OCI-LY3 (cell line): Measurements from ENCODE around the gene NQO2.
"Not testable (repeated sequence)": the region's sequence is repeated elsewhere in the genome, so short reads cannot be mapped to it uniquely, and the experiment has no call there.

Source experiments
- EZH2phosphoT487 ChIP-seq: fragments of 200-600 bp; shearing (Covaris generic); IDR thresholded peaks from 2 replicates; pipeline ENCODE4 v1.6.1; 2018; ENCODE audit warnings: antibody characterized with exemption, mixed run types, low read depth
- TF ChIP-seq, protein P1 (sequence below): fragments of 200-600, 300-600 bp; sonication (generic); IDR thresholded peaks from 2 replicates; pipeline ENCODE4 v1.5.1; 2014; ENCODE audit warnings: antibody characterized with exemption, low read length, low read depth

DNA sequence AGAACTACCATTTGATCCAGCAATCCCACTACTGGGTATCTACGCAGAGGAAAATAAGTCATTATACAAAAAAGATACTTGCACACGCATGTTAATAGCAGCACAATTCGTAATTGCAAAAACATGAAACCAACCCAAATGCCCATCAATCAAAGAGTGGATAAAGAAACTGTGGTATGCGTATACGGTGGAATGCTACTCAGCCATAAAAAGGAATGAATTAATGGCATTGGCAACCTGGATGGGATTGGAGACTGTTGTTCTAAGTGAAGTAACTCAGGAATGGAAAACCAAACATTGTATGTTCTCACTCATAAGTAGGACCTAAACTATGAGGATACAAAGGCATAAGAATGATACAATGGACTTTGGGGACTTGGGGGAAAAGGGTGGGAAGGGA, 27.0 kb upstream of the NQO2 start:
- TF ChIP-seq, protein P1, sequence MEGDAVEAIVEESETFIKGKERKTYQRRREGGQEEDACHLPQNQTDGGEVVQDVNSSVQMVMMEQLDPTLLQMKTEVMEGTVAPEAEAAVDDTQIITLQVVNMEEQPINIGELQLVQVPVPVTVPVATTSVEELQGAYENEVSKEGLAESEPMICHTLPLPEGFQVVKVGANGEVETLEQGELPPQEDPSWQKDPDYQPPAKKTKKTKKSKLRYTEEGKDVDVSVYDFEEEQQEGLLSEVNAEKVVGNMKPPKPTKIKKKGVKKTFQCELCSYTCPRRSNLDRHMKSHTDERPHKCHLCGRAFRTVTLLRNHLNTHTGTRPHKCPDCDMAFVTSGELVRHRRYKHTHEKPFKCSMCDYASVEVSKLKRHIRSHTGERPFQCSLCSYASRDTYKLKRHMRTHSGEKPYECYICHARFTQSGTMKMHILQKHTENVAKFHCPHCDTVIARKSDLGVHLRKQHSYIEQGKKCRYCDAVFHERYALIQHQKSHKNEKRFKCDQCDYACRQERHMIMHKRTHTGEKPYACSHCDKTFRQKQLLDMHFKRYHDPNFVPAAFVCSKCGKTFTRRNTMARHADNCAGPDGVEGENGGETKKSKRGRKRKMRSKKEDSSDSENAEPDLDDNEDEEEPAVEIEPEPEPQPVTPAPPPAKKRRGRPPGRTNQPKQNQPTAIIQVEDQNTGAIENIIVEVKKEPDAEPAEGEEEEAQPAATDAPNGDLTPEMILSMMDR: not testable (repeated sequence)
- TF ChIP-seq EZH2phosphoT487: not testable (repeated sequence)
